Parathyroid adenoma (tissue), 2 donors: ENCODE measurements around the gene PPP6R1.

Experiments used
- H2AFZ ChIP-seq: fragments of 300-600 bp; sonication (generic); one replicate; pipeline ENCODE4 v1.7.0; 2017; ENCODE audit warnings: antibody characterized with exemption, mild to moderate bottlenecking
- H3K27ac ChIP-seq: fragments of 300-600 bp; sonication (generic); one replicate; pipeline ENCODE4 v1.7.0; 2017
- H3K27me3 ChIP-seq: fragments of 300-600 bp; sonication (generic); one replicate; pipeline ENCODE4 v1.7.0; 2017; ENCODE audit warnings: low read length; ENCODE audit not compliant: control insufficient read depth, insufficient read depth
- H3K36me3 ChIP-seq: fragments of 300-600 bp; sonication (generic); one replicate; pipeline ENCODE4 v1.7.0; 2017; ENCODE audit warnings: low read length; ENCODE audit not compliant: control insufficient read depth, insufficient read depth
- H3K4me1 ChIP-seq: fragments of 300-600 bp; sonication (generic); one replicate; pipeline ENCODE4 v1.7.0; 2017; ENCODE audit warnings: control low read depth
- H3K4me2 ChIP-seq: fragments of 300-600 bp; sonication (generic); one replicate; pipeline ENCODE4 v1.7.0; 2017; ENCODE audit warnings: low read length
- H3K4me3 ChIP-seq: fragments of 300-600 bp; sonication (generic); one replicate; pipeline ENCODE4 v1.7.0; 2017; ENCODE audit warnings: low read depth, low read length
- H3K79me2 ChIP-seq: fragments of 300-600 bp; sonication (generic); one replicate; pipeline ENCODE4 v1.7.0; 2017; ENCODE audit warnings: control low read depth
- H3K9ac ChIP-seq: fragments of 300-600 bp; sonication (generic); one replicate; pipeline ENCODE4 v1.7.0; 2017; ENCODE audit warnings: mild to moderate bottlenecking
- H3K9me3 ChIP-seq: fragments of 300-600 bp; sonication (generic); one replicate; pipeline ENCODE4 v1.7.0; 2017; ENCODE audit warnings: low read length; ENCODE audit not compliant: control insufficient read depth
- TF ChIP-seq, protein P1 (sequence below): fragments of 300-600 bp; sonication (generic); IDR thresholded peaks from one replicate; pipeline ENCODE4 v1.7.0; 2017; ENCODE audit warnings: antibody characterized with exemption, mild to moderate bottlenecking
- donor health status: primary hyperparathyroidism.

Gene PPP6R1, protein sequence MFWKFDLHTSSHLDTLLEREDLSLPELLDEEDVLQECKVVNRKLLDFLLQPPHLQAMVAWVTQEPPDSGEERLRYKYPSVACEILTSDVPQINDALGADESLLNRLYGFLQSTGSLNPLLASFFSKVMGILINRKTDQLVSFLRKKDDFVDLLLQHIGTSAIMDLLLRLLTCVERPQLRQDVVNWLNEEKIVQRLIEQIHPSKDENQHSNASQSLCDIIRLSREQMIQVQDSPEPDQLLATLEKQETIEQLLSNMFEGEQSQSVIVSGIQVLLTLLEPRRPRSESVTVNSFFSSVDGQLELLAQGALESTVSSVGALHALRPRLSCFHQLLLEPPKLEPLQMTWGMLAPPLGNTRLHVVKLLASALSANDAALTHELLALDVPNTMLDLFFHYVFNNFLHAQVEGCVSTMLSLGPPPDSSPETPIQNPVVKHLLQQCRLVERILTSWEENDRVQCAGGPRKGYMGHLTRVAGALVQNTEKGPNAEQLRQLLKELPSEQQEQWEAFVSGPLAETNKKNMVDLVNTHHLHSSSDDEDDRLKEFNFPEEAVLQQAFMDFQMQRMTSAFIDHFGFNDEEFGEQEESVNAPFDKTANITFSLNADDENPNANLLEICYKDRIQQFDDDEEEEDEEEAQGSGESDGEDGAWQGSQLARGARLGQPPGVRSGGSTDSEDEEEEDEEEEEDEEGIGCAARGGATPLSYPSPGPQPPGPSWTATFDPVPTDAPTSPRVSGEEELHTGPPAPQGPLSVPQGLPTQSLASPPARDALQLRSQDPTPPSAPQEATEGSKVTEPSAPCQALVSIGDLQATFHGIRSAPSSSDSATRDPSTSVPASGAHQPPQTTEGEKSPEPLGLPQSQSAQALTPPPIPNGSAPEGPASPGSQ

DNA sequence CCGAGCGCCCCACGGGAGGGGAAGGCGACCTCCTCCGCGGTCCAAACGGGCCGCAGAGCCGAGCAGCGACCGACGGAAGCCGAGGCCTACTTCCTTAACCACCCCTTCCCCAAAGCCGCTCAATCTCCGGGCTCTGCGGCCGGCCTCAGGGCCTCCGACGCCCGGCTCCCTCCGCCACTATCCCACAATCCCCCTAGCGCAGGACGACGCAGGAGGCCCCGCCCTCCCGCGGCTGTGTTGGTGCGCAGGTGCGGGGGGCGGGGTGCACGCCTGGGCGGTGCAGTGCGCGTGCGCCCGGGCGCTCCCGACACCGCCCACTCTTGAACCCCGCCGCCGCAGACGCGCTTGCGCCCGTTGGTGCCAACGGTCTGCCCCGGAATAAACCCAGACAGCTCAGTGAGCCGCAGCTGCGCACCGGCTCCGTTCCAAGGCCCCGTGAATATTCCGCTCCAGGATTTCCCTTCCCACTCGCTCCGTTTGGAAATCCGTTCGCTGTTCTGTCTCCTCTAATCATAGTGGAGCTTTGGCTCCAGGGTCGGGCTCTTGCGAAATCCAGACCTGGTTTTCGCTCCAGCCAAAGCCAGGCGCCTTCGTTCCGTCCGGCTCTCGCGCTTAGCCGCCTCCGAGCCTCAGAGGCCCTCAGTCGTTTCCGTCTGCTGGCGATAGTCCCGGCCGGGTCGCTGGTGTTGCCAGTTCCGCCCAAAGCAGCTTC is at the start of gene PPP6R1:
Gene PPP6R1, minus strand, starts transcription at position 190 of the 712 bp plus-strand sequence. CDS start 11,914 bp downstream, outside the sequence.
- TF ChIP-seq, protein P1, sequence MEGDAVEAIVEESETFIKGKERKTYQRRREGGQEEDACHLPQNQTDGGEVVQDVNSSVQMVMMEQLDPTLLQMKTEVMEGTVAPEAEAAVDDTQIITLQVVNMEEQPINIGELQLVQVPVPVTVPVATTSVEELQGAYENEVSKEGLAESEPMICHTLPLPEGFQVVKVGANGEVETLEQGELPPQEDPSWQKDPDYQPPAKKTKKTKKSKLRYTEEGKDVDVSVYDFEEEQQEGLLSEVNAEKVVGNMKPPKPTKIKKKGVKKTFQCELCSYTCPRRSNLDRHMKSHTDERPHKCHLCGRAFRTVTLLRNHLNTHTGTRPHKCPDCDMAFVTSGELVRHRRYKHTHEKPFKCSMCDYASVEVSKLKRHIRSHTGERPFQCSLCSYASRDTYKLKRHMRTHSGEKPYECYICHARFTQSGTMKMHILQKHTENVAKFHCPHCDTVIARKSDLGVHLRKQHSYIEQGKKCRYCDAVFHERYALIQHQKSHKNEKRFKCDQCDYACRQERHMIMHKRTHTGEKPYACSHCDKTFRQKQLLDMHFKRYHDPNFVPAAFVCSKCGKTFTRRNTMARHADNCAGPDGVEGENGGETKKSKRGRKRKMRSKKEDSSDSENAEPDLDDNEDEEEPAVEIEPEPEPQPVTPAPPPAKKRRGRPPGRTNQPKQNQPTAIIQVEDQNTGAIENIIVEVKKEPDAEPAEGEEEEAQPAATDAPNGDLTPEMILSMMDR = no peak

DNA sequence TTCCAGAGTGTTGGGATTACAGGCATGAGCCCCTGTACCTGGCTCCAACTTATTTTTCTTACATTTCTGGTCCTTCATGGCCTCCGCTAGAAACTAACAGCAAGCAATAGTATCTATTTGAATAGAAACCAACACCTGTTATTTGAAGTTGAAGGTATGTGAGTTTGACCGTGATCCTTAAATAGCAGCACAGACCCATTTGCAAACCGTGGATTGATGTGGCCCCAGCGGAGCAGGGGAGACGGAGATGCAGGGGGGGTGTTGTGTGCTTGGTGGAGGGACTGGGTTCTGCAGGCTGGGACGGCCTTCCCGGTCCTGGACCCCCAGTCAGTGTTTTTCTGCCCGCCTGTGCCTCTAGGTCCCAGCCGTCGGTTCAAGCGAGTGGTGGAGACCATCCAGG is 49.5 kb upstream of the PPP6R1 start:
- no peak overlapping the region for H3K9ac ChIP-seq
- no peaks in the 10 kb centered on the region for H3K27me3 ChIP-seq
- TF ChIP-seq, protein P1 = no peak
- H3K36me3 ChIP-seq = no peaks in the 10 kb centered on the region
- H3K4me2 ChIP-seq = no peak overlapping the region
- H3K4me3 ChIP-seq = no peak overlapping the region
- no peaks in the 10 kb centered on the region for H3K4me1 ChIP-seq
- no peak overlapping the region for H3K27ac ChIP-seq
- no peaks in the 10 kb centered on the region for H3K79me2 ChIP-seq
- H2AFZ ChIP-seq = no peak overlapping the region
- H3K9me3 ChIP-seq = no peaks in the 10 kb centered on the region

More for the DNA sequence above, at the start of gene PPP6R1:
- H3K9me3 ChIP-seq = no peaks in the 10 kb centered on the region
- H3K4me1 ChIP-seq = peaks cover 15% of the 10 kb centered on the region
- no peaks in the 10 kb centered on the region for H3K27me3 ChIP-seq
- peak within 1 kb of the TSS; percentile 85 for H2AFZ ChIP-seq
- peaks cover 44% of the 10 kb centered on the region for H3K79me2 ChIP-seq
- H3K36me3 ChIP-seq = no peaks in the 10 kb centered on the region
- peak within 1 kb of the TSS; percentile 95 for H3K4me2 ChIP-seq
- H3K27ac ChIP-seq = peak within 1 kb of the TSS; percentile 81
- H3K4me3 ChIP-seq = peak within 1 kb of the TSS; percentile 82
- H3K9ac ChIP-seq = peak within 1 kb of the TSS; percentile 96

- TF ChIP-seq, protein P1 = no peak
- Histone ChIP-seq H3K4me2 (no peak overlapping the region), H3K9me3 (no peaks in the 10 kb centered on the region), H3K27ac (no peak overlapping the region), H3K36me3 (no peaks in the 10 kb centered on the region), H3K27me3 (no peaks in the 10 kb centered on the region), H2AFZ (no peak overlapping the region), H3K4me3 (no peak overlapping the region), H3K9ac (no peak overlapping the region), H3K4me1 (no peaks in the 10 kb centered on the region), H3K79me2 (no peaks in the 10 kb centered on the region)
Observed at GRCh38 chr19:55306712-55307111, 47.9 kb upstream of the PPP6R1 start.

GRCh38 chr19:55305983-55306562 is 47.3 kb upstream of the PPP6R1 start:
- no peak overlapping the region for H3K27ac ChIP-seq

More at GRCh38 chr19:55305983-55306562, 47.3 kb upstream of the PPP6R1 start:
- H3K9me3 ChIP-seq = no peaks in the 10 kb centered on the region
- H2AFZ ChIP-seq = no peak overlapping the region
- H3K4me2 ChIP-seq = no peak overlapping the region
- no peaks in the 10 kb centered on the region for H3K36me3 ChIP-seq
- H3K27me3 ChIP-seq = no peaks in the 10 kb centered on the region
- no peaks in the 10 kb centered on the region for H3K4me1 ChIP-seq
- TF ChIP-seq, protein P1 = no peak
- no peak overlapping the region for H3K9ac ChIP-seq
- H3K79me2 ChIP-seq = no peaks in the 10 kb centered on the region
- H3K4me3 ChIP-seq = no peak overlapping the region
